H1 (cell line): ENCODE data around the gene CLIP3. TPM values are rescaled to one million over a fixed set of nuclear protein-coding genes. Genes with fewer than 3 reads are reported as not detected.

Experiments used
- ASH2L ChIP-seq: fragments of 200-600, 300-600 bp; sonication (generic); IDR thresholded peaks from one replicate; pipeline ENCODE4 v1.7.1; 2017; ENCODE audit warnings: low read length
- BCL11A ChIP-seq, 2 experiments: IDR thresholded peaks; one replicate each; pipeline ENCODE4 v1.6.1; 2011; ENCODE audit warnings: low read depth in 2 of 2, low read length in 2 of 2, mild to moderate bottlenecking in 2 of 2
- CREB1 ChIP-seq: IDR thresholded peaks from 2 replicates; pipeline ENCODE4 v1.6.1; 2012; ENCODE audit warnings: inconsistent platforms
- EGR1 ChIP-seq: IDR thresholded peaks from 2 replicates; pipeline ENCODE4 v1.6.1; 2011; ENCODE audit warnings: low read depth, low read length, borderline replicate concordance
- EZH2 ChIP-seq: fragments of 200-600 bp; sonication (generic); IDR thresholded peaks from 2 replicates; pipeline ENCODE4 v1.7.1; 2012; ENCODE audit warnings: low read depth, mild to moderate bottlenecking, moderate library complexity, low read length, inconsistent platforms; ENCODE audit not compliant: severe bottlenecking
- FOSL1 ChIP-seq: IDR thresholded peaks from 2 replicates; pipeline ENCODE4 v1.6.1; 2011; ENCODE audit warnings: mild to moderate bottlenecking, low read depth, low read length, moderate library complexity; ENCODE audit not compliant: insufficient read depth
- GABPA ChIP-seq: IDR thresholded peaks from 2 replicates; pipeline ENCODE4 v1.6.1; 2011; ENCODE audit warnings: mild to moderate bottlenecking, low read length, moderate library complexity, borderline replicate concordance; ENCODE audit not compliant: insufficient read depth
- GTF2F1 ChIP-seq: IDR thresholded peaks from 2 replicates; pipeline ENCODE4 v1.6.1; 2012; ENCODE audit warnings: low read depth, low read length, improper control_type of control experiment, borderline replicate concordance
- HDAC6 ChIP-seq: IDR thresholded peaks from one replicate; pipeline ENCODE4 v1.7.1; 2012; ENCODE audit warnings: low read depth, mild to moderate bottlenecking, inconsistent platforms, low read length, moderate library complexity
- JUN ChIP-seq: IDR thresholded peaks from 2 replicates; pipeline ENCODE4 v1.6.1; 2011; ENCODE audit warnings: low read depth, mild to moderate bottlenecking, improper control_type of control experiment, low read length
- JUND ChIP-seq: IDR thresholded peaks from 2 replicates; pipeline ENCODE4 v1.6.1; 2011; ENCODE audit warnings: mild to moderate bottlenecking, improper control_type of control experiment, low read length
- POLR2A ChIP-seq, 2 experiments: IDR thresholded peaks; 1 replicate in 1 of 2; 2 replicates in 1 of 2; pipeline ENCODE4 v1.6.1; 2011; ENCODE audit warnings: low read depth in 2 of 2, low read length in 2 of 2, mild to moderate bottlenecking in 2 of 2; ENCODE audit errors: control extremely low read depth in 1 of 2
- POLR2AphosphoS5 ChIP-seq: IDR thresholded peaks from 2 replicates; pipeline ENCODE4 v1.6.1; 2011; ENCODE audit warnings: low read depth, low read length
- RAD21 ChIP-seq, 2 experiments: IDR thresholded peaks in 1 of 2; conservative IDR thresholded peaks in 1 of 2; 2 replicates each; pipeline ENCODE4 v1.6.1; 2011; ENCODE audit warnings: low read depth in 2 of 2, low read length in 2 of 2, improper control_type of control experiment in 1 of 2, inconsistent platforms in 1 of 2, mild to moderate bottlenecking in 1 of 2, moderate library complexity in 1 of 2
- SAP30 ChIP-seq: fragments of 300-600 bp; sonication (generic); IDR thresholded peaks from 2 replicates; pipeline ENCODE4 v1.7.1; 2012; ENCODE audit warnings: low read length, moderate library complexity, mild to moderate bottlenecking, inconsistent platforms; ENCODE audit not compliant: insufficient read depth, insufficient replicate concordance
- SIX5 ChIP-seq: IDR thresholded peaks from 2 replicates; pipeline ENCODE4 v1.6.1; 2011; ENCODE audit warnings: mild to moderate bottlenecking, low read depth, low read length
- SRF ChIP-seq: IDR thresholded peaks from 2 replicates; pipeline ENCODE4 v1.6.1; 2011; ENCODE audit warnings: mild to moderate bottlenecking, low read depth, low read length, moderate library complexity
- TAF7 ChIP-seq: optimal IDR thresholded peaks from 2 replicates; pipeline ENCODE3; 2011; ENCODE audit warnings: low read depth, mild to moderate bottlenecking, inconsistent platforms, low read length, moderate library complexity, borderline replicate concordance
- TBP ChIP-seq: IDR thresholded peaks from 2 replicates; pipeline ENCODE4 v1.6.1; 2011; ENCODE audit warnings: low read depth, low read length, improper control_type of control experiment
- polyA plus RNA-seq, 7 experiments: library from polyadenylated mRNA; depleted of rRNA in 3 of 7; stranded (reverse) in 5 of 7; unstranded in 2 of 7; fragments of >200 nt in 5 of 7; fragments of 200-250 nt in 2 of 7; gene quantifications; 1 replicate in 5 of 7; 2 replicates in 1 of 7; 4 replicates in 1 of 7; pipeline versions ENCODE4 v1.2.1 to v1.2.3, GENCODE V29; 2011 to 2013; ENCODE audit warnings: missing spikeins in 2 of 7, mixed read lengths in 2 of 7
- total RNA-seq: library from RNA; stranded (reverse); fragmentation: NEBNext Ultra II Directional; extraction: Animal tissue kit (Norgen Biotek cat#: 25700); gene quantifications from 2 replicates; pipeline ENCODE4 v1.2.1, GENCODE V29; 2021
- TF ChIP-seq, protein P1 (sequence below): IDR thresholded peaks from 2 replicates; pipeline ENCODE4 v1.6.1; 2012; ENCODE audit warnings: low read length, inconsistent platforms
- TF ChIP-seq, protein P2 (sequence below): IDR thresholded peaks from 2 replicates; pipeline ENCODE4 v1.6.1; 2012; ENCODE audit warnings: inconsistent platforms
- TF ChIP-seq, protein P3 (sequence below): IDR thresholded peaks from 2 replicates; pipeline ENCODE4 v1.6.1; 2011; ENCODE audit warnings: low read depth, mild to moderate bottlenecking, low read length; ENCODE audit not compliant: insufficient read depth

CLIP3 gene
- total and polyA plus RNA-seq, 2 of the 8 experiments (the other 6 are each of a cell fraction or from before 2014, with no cell fraction given) = 5.9 to 21.7 TPM

DNA sequence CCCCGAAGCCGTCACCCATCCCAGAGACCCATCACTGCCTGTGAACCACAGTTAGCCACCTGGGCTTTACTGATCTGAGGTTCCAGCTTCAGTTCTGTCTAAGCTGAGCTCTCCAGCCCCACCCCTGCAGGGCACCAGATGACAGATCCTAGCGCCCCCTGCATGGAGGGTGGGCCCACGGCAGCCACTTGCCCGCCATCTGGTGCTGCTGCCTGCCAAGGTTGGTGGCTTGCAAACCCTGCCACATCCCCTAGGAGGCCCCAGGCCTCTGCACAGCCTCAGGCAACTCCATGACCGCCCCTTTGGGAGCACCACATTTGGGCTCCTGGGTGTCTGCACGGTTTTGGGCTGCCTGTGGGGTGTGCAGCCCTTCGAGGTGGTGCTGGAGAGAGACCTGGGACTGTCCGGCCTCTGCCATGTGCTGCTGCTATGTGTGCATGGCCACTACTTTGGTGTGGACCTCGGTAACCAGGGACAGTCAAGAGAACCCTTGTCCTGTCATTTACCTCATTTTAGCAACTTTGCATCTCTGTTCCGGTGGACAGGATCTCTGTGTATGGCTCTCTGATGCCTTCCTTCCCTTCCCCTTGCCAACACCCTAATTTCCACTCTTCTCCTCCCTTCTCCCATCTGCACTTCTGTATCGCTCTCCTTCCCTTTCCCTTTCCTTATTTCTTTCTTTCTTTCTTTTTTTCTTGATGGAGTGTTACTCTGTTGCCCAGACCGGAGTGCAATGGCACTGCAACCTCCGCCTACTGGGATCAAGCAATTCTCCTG is 55.0 kb downstream of the CLIP3 start (continued):
- TF ChIP-seq EGR1 (0 out of 2 replicates have a peak, but pooled peaks have one; percentile 23), JUN (no peak), TBP (no peak), BCL11A (IDR thresholded peaks at IDR 0.05; ENCODE audit: low read depth in 2 of 2, low read length in 2 of 2) (no peak), FOSL1 (no peak), SRF (no peak), CREB1 (no peak), SIX5 (no peak), POLR2A (IDR thresholded peaks at IDR 0.05; ENCODE audit: control extremely low read depth in 1 of 2, low read depth in 2 of 2, low read length in 2 of 2) (no peak), JUND (no peak), POLR2AphosphoS5 (no peak), ASH2L (no peak), GTF2F1 (no peak), HDAC6 (no peak), EZH2 (no peak), TAF7 (no peak), GABPA (peak; percentile 75; the same call in 1 of the 2 replicates), SAP30 (peak; percentile 35), RAD21 (IDR thresholded peaks at IDR 0.05 in 1 of 2, conservative IDR thresholded peaks at IDR 0.05 in 1 of 2; ENCODE audit: low read depth in 2 of 2, low read length in 2 of 2) (peak; percentile 65 to 79)
- TF ChIP-seq, protein P1, sequence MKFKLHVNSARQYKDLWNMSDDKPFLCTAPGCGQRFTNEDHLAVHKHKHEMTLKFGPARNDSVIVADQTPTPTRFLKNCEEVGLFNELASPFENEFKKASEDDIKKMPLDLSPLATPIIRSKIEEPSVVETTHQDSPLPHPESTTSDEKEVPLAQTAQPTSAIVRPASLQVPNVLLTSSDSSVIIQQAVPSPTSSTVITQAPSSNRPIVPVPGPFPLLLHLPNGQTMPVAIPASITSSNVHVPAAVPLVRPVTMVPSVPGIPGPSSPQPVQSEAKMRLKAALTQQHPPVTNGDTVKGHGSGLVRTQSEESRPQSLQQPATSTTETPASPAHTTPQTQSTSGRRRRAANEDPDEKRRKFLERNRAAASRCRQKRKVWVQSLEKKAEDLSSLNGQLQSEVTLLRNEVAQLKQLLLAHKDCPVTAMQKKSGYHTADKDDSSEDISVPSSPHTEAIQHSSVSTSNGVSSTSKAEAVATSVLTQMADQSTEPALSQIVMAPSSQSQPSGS = no peak
- TF ChIP-seq, protein P2, sequence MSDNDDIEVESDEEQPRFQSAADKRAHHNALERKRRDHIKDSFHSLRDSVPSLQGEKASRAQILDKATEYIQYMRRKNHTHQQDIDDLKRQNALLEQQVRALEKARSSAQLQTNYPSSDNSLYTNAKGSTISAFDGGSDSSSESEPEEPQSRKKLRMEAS = peak; percentile 68
- TF ChIP-seq, protein P3, sequence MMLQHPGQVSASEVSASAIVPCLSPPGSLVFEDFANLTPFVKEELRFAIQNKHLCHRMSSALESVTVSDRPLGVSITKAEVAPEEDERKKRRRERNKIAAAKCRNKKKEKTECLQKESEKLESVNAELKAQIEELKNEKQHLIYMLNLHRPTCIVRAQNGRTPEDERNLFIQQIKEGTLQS = no peak
